ENCODE data around the gene ADAM33.

DNA sequence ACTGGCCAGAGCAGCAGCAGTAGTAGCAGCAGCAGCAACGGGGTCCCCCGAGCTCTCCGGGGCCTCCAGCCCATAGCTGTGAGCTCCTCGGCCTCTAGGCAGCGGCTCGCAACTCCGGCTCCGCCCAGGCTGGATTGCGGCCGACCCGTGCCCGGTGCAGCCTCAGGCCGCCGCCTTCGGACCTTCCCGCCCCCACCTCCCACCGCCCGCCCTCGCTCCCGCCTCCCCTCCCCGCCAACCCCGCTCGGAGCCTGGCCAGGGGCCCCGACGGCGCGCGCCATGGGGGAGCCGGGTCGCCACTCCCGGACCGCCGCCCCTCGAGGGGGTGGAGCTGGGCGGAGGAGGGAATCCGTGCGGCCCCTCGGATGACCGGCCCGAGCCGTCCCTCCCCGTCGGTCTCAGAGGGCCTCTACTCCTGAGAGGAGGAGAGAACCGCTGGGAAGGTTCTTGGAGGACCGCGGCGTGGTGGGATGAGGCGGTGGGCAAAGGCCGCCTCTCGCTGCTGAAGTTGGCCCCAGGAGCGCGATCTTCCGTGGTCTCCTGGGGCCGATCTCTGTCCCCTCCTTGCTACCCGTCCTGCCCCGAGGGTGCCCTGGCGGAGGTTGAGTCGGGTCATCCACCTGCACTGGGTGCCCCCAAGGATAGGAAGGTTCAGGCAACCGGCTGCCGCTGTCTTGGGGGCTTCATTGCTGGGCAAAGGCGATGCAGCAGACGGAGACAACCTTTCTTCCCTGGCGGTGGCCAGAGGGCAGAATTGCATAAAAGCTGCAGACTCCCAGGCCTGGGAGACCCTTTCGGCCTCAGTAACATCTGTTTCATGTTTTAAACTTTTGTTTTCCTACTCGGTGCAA is at the start of gene ADAM33:
- TF ChIP-seq CTCF (IDR thresholded peaks at IDR 0.05 in 2 of 3, conservative IDR thresholded peaks at IDR 0.05 in 1 of 3; ENCODE audit: borderline replicate concordance in 1 of 3, insufficient read depth in 1 of 3, low read depth in 2 of 3, low read length in 2 of 3) (no peak), MAX (IDR thresholded peaks at IDR 0.05) (no peak), POLR2A (IDR thresholded peaks at IDR 0.05; ENCODE audit: borderline replicate concordance, extremely low read depth, insufficient read depth, insufficient read length) (no peak), EZH2phosphoT487 (IDR thresholded peaks at IDR 0.05; ENCODE audit: borderline replicate concordance) (no peak), EZH2 (IDR thresholded peaks at IDR 0.05) (no peak), SP1 (IDR thresholded peaks at IDR 0.05; ENCODE audit: low read depth) (no peak), EGR1 (IDR thresholded peaks at IDR 0.05; ENCODE audit: low read depth) (no peak), JUND (IDR thresholded peaks at IDR 0.05) (no peak)
- TF ChIP-seq, protein P1, sequence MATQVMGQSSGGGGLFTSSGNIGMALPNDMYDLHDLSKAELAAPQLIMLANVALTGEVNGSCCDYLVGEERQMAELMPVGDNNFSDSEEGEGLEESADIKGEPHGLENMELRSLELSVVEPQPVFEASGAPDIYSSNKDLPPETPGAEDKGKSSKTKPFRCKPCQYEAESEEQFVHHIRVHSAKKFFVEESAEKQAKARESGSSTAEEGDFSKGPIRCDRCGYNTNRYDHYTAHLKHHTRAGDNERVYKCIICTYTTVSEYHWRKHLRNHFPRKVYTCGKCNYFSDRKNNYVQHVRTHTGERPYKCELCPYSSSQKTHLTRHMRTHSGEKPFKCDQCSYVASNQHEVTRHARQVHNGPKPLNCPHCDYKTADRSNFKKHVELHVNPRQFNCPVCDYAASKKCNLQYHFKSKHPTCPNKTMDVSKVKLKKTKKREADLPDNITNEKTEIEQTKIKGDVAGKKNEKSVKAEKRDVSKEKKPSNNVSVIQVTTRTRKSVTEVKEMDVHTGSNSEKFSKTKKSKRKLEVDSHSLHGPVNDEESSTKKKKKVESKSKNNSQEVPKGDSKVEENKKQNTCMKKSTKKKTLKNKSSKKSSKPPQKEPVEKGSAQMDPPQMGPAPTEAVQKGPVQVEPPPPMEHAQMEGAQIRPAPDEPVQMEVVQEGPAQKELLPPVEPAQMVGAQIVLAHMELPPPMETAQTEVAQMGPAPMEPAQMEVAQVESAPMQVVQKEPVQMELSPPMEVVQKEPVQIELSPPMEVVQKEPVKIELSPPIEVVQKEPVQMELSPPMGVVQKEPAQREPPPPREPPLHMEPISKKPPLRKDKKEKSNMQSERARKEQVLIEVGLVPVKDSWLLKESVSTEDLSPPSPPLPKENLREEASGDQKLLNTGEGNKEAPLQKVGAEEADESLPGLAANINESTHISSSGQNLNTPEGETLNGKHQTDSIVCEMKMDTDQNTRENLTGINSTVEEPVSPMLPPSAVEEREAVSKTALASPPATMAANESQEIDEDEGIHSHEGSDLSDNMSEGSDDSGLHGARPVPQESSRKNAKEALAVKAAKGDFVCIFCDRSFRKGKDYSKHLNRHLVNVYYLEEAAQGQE (IDR thresholded peaks at IDR 0.05; ENCODE audit: low read depth): no peak

All from HCT116 (cell line).